Thoracic aorta (tissue), 2 donors: Measurements from ENCODE around the gene SEPTIN11. TPM values are rescaled to one million over a fixed set of nuclear protein-coding genes. Genes with fewer than 3 reads are reported as not detected.
"Not testable (repeated sequence)": the region's sequence is repeated elsewhere in the genome, so short reads cannot be mapped to it uniquely, and the experiment has no call there.

Experiments
- ATAC-seq: fragments of 150-250 bp; one replicate; pipeline ENCODE4 v1.8.0; 2017; ENCODE audit warnings: low read depth; ENCODE audit not compliant: insufficient number of reproducible peaks, low FRiP score
- DNase-seq: peaks from one replicate; pipeline ENCODE4 v3.0.0-alpha.2; 2020; ENCODE audit warnings: low spot score
- H3K27ac ChIP-seq, 2 donors: fragments of 200-600 bp; sonication (generic); 1 replicate in 1 of 2; 2 replicates in 1 of 2; pipeline ENCODE4 v1.5.1; 2016; ENCODE audit warnings: mild to moderate bottlenecking in 2 of 2, moderate library complexity in 2 of 2
- H3K27me3 ChIP-seq: fragments of 200-600 bp; sonication (generic); replicated peaks from 2 replicates; pipeline ENCODE4 v1.6.0; 2016; ENCODE audit warnings: mild to moderate bottlenecking; ENCODE audit not compliant: insufficient read depth
- H3K36me3 ChIP-seq: fragments of 200-600 bp; sonication (generic); one replicate; pipeline ENCODE4 v1.5.1; 2016
- H3K4me1 ChIP-seq, 2 donors: fragments of 200-600 bp; sonication (generic); 1 replicate in 1 of 2; 2 replicates in 1 of 2; pipeline versions ENCODE4 v1.5.1 to v1.6.0; 2016; ENCODE audit warnings: low read depth in 2 of 2, mild to moderate bottlenecking in 1 of 2; ENCODE audit not compliant: control insufficient read depth in 1 of 2
- H3K4me3 ChIP-seq: fragments of 200-600 bp; sonication (generic); 2 replicates; pipeline ENCODE4 v1.5.1; 2016; ENCODE audit warnings: mild to moderate bottlenecking
- H3K9me3 ChIP-seq: fragments of 200-600 bp; sonication (generic); 2 replicates; pipeline ENCODE4 v1.5.1; 2016
- total RNA-seq, 2 donors: library from RNA; depleted of rRNA; stranded (reverse); fragments of >200 nt; gene quantifications; one replicate each; pipeline versions ENCODE4 v1.1.0 to v1.2.3, GENCODE V29; 2016
- TF ChIP-seq, protein P1 (sequence below): fragments of 200-600 bp; sonication (generic); IDR thresholded peaks from one replicate; pipeline ENCODE4 v1.5.1; 2019; ENCODE audit warnings: antibody characterized with exemption

SEPTIN11 gene
- total RNA-seq, 2 donors from 2014 or later = 142 to 156 TPM

DNA sequence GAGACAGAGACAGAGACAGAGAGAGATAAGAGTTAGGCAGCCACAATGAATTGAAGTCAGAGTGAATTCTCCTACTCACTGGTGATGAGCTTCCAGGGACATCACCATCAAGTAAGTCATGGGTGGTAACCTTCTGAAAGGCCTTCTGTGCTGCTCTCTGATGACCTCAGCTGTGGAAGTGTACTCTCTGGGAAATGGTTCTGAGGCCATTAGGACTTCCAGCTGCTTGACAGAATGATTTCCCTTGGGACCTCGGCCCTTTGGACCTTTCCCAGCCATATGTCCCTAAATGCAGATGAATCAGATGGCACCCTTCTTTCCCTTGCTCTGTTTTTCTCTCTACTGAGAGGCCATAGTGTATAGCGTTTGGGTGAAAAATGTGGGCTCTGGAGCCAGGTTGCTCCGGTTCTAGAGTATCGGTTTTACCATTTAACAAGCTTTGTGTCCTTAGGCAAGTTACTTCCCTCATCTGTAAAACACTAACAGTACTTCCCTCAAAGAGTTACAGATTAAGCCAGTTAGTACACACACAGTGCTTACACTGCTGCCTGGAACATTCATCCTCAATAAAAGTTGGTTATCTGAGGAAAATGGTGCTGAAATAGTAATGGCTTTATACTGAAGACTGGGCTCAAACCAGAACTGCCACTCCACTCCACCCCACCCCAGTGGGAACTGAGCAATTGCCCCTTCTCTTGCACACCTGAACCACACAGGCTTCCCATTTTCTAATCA, 7.6 kb downstream of the SEPTIN11 start:
- ATAC-seq = no peak
- TF ChIP-seq, protein P1, sequence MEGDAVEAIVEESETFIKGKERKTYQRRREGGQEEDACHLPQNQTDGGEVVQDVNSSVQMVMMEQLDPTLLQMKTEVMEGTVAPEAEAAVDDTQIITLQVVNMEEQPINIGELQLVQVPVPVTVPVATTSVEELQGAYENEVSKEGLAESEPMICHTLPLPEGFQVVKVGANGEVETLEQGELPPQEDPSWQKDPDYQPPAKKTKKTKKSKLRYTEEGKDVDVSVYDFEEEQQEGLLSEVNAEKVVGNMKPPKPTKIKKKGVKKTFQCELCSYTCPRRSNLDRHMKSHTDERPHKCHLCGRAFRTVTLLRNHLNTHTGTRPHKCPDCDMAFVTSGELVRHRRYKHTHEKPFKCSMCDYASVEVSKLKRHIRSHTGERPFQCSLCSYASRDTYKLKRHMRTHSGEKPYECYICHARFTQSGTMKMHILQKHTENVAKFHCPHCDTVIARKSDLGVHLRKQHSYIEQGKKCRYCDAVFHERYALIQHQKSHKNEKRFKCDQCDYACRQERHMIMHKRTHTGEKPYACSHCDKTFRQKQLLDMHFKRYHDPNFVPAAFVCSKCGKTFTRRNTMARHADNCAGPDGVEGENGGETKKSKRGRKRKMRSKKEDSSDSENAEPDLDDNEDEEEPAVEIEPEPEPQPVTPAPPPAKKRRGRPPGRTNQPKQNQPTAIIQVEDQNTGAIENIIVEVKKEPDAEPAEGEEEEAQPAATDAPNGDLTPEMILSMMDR = no peak
- no peak for DNase-seq
- Histone ChIP-seq H3K9me3 (no peaks in the 10 kb centered on the region), H3K4me3 (no peak overlapping the region), H3K4me1 (peaks cover 9 to 46% of the 10 kb centered on the region in 2 donors), H3K27ac (no peak overlapping the region), H3K36me3 (no peaks in the 10 kb centered on the region), H3K27me3 (no peaks in the 10 kb centered on the region)

GRCh38 chr4:76958891-76959290, 9.3 kb downstream of the SEPTIN11 start:
- peaks cover 22 to 46% of the 10 kb centered on the region in 2 donors for H3K4me1 ChIP-seq
- TF ChIP-seq, protein P1 = no peak
- H3K36me3 ChIP-seq = no peaks in the 10 kb centered on the region
- H3K9me3 ChIP-seq = no peaks in the 10 kb centered on the region
- no peaks in the 10 kb centered on the region for H3K27me3 ChIP-seq
- ATAC-seq = no peak
- DNase-seq = no peak
- H3K27ac ChIP-seq = no peak overlapping the region
- H3K4me3 ChIP-seq = no peak overlapping the region

DNA sequence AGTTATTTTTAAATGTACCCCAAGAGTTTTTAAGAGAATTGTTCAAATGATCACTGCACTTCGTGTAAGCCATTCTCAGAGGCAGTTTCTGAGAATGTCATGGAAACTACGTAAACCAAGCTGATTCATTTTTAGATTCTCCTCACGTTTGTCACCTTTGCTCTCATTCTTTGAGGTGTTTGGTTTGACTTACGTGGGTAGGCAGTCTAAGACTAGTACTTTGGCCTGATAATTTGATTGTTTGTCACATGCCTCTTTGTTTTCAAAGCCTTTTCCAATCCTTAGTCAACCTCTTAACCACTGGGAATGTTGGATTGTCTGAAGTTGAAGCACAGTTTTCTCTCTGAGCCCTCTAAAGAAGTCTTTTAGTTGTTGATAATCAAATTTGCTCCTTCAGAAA, 10.5 kb downstream of the SEPTIN11 start:
- TF ChIP-seq, protein P1 = no peak
- Histone ChIP-seq H3K4me1 (peaks cover 26 to 36% of the 10 kb centered on the region in 2 donors), H3K4me3 (no peak overlapping the region), H3K27me3 (no peaks in the 10 kb centered on the region), H3K27ac (no peak overlapping the region), H3K9me3 (no peaks in the 10 kb centered on the region), H3K36me3 (no peaks in the 10 kb centered on the region)
- DNase-seq = no peak
- no peak for ATAC-seq

DNA sequence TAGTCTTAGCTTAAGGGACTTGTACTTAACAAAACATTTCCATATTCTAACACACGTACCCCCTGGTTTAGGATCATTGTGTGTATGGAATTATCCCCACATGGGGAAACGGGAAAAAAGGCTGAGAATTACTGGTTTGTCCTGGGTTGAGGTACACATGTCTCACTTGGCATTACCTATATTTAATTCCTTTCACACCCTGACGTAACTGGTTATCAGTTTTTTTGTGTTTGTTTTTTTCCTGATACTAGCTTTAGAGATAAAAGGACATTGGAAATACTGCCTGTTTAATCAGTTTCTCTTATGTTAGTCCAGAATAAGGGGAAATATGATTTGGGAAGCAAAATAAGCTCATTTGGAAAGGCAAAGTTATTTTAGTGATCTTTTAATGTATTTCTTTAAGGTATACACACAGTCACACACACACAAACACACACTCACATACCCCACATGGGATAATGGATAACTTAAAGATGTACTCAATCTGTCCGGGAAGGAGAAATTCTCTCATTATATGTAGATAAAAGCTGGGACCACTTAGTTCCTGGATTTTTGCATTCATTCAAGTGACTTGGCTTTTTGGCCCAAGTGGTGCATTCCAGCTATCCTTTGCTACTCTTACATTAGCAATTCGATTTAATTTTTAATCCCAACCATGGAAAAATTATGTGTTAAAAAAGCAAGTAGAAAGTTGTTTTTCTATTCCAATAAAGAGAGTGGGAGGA, 13.0 kb downstream of the SEPTIN11 start:
- peaks cover 18 to 19% of the 10 kb centered on the region in 2 donors for H3K4me1 ChIP-seq
- no peak overlapping the region for H3K4me3 ChIP-seq
- ATAC-seq (no peak), DNase-seq (no peak)
- TF ChIP-seq, protein P1 = no peak
- no peaks in the 10 kb centered on the region for H3K36me3 ChIP-seq
- no peaks in the 10 kb centered on the region for H3K27me3 ChIP-seq
- no peaks in the 10 kb centered on the region for H3K9me3 ChIP-seq
- H3K27ac ChIP-seq = no peak overlapping the region

- ATAC-seq (no peak), DNase-seq (no peak)
- Histone ChIP-seq H3K4me3 (no peak overlapping the region), H3K9me3 (no peaks in the 10 kb centered on the region), H3K27me3 (no peaks in the 10 kb centered on the region), H3K4me1 (peaks cover 19 to 22% of the 10 kb centered on the region in 2 donors), H3K27ac (no peak overlapping the region), H3K36me3 (no peaks in the 10 kb centered on the region)
- TF ChIP-seq, protein P1 = no peak
Measured at GRCh38 chr4:76963131-76963750, 13.7 kb downstream of the SEPTIN11 start.

- ATAC-seq, H3K9me3 ChIP-seq, H3K36me3 ChIP-seq, DNase-seq, H3K4me3 ChIP-seq, H3K27me3 ChIP-seq, H3K27ac ChIP-seq: not testable (repeated sequence)
- peaks cover 19 to 22% of the 10 kb centered on the region in 2 donors for H3K4me1 ChIP-seq
Measured at GRCh38 chr4:76963927-76964326, 14.4 kb downstream of the SEPTIN11 start.
